Muscle layer of duodenum (tissue), 2 donors: ENCODE data around the gene SH3RF1.
A peak's percentile ranks its signal among the peaks of the same experiment; 100 is the strongest.

Source experiments
- H3K27ac ChIP-seq: one replicate; pipeline ENCODE4 v1.7.0; 2013; ENCODE audit warnings: mild to moderate bottlenecking, low read length
- H3K27me3 ChIP-seq: one replicate; pipeline ENCODE4 v1.7.0; 2013; ENCODE audit warnings: low read depth, mild to moderate bottlenecking, control low read depth, low read length
- H3K36me3 ChIP-seq, 2 donors: one replicate each; pipeline ENCODE4 v1.7.0; 2013; ENCODE audit warnings: low read length in 2 of 2, control low read depth in 1 of 2, mild to moderate bottlenecking in 1 of 2; ENCODE audit not compliant: insufficient read depth in 2 of 2, control insufficient read depth in 1 of 2
- H3K4me1 ChIP-seq, 2 donors: one replicate each; pipeline ENCODE4 v1.7.0; 2013; ENCODE audit warnings: low read length in 2 of 2, mild to moderate bottlenecking in 2 of 2, control low read depth in 1 of 2, moderate library complexity in 1 of 2; ENCODE audit not compliant: insufficient read depth in 2 of 2, control insufficient read depth in 1 of 2
- H3K4me3 ChIP-seq, 2 donors: one replicate each; pipeline ENCODE4 v1.7.0; 2013; ENCODE audit warnings: low read length in 2 of 2, low read depth in 1 of 2, mild to moderate bottlenecking in 1 of 2
- H3K9me3 ChIP-seq, 2 donors: one replicate each; pipeline ENCODE4 v1.7.0; 2013; ENCODE audit warnings: low read length in 2 of 2, control low read depth in 1 of 2, mild to moderate bottlenecking in 1 of 2; ENCODE audit not compliant: control insufficient read depth in 1 of 2
- donor health status: healthy.

SH3RF1 gene

DNA sequence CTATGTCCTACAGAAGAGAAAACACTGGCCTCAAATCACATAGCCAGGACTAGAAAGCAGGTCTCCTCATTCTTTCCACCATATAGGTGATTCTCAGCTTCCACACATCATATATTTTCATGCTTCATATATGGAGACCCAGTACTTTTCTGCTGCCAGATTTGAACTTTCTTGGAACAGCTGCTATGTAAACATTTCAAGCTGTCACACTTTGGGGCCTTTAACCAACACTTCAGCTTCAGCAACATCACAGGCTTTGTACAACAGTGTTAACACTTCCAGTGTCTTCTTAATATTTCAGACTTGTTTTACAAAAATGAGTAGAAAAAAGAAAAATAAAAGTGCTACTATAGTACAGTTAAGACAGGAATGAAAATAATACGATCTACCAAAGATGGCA, 12.6 kb downstream of the SH3RF1 start:
- Histone ChIP-seq H3K36me3 (no peaks in the 10 kb centered on the region), H3K27me3 (no peaks in the 10 kb centered on the region), H3K27ac (no peak overlapping the region), H3K4me3 (no peak overlapping the region), H3K9me3 (no peaks in the 10 kb centered on the region), H3K4me1 (peaks cover 14 to 30% of the 10 kb centered on the region in 2 donors)

DNA sequence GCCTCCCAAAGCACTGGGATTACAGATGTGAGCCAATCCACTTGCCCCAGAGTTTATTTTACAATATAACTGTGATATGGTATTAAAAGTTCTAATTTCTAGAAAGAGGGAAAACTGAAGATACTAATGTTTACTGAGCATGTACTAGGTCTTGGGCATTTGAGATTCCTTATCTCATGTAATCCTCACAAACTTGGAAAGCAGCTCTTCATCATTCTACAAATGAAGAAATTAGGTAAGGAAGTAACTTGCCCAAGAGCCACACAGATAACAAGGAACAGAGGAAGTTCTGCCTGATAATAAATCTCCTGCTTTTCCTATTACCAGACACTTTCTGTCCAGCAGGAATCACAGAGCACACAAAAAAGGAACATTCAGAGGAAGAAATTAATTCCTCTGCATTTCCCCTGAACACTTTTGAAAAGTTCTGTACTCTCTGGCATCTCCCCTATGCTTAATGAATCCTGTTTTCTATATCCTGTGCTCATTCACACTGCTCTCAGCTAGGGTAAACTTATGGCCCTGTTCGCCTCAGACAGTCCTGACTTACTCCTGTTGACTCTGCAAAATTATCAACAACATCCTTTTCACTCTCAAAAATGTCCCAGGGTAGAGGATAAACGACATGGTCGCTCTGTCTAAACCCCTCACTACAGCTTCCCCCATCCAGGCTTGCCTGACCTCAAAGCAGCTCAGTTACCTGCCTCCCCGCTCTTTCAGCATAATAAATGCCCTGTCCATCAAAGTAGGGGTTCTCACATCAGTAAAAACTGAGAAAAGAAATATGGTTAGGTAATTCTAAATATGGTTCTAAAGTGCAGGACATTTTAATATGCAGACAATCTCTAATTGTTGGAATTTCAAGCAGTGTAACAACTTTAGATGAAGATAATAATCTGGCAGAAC, 13.6 kb downstream of the SH3RF1 start:
- peaks cover 22 to 34% of the 10 kb centered on the region in 2 donors for H3K4me1 ChIP-seq

DNA sequence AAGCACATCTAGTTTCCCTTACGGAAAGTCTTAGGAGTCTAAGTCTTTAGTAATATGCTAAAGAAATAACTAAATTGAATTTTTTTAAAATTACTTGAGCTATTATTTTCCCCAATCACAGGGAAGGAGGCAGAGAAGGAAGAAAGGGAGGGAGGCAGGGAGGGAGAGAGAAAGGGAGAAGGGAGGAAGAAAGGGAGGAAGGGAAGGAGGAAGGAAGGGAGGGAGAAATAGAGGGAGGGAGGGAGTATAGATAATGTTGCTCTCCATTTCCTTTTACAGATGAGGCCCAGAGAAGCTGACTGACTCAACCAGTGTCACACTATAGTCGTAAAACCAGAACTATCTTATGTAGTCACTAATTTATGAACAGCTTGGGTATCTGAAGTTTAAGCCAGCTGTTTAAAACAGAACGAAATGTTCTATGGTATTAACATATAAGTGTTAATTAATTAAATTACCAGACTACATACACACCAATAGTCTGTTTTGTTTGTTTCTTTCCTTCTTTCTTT, 14.6 kb downstream of the SH3RF1 start:
- Histone ChIP-seq H3K9me3 (no peaks in the 10 kb centered on the region), H3K27me3 (no peaks in the 10 kb centered on the region), H3K27ac (no peak overlapping the region), H3K4me3 (no peak overlapping the region), H3K4me1 (peaks cover 22 to 37% of the 10 kb centered on the region in 2 donors), H3K36me3 (no peaks in the 10 kb centered on the region)

More for the DNA sequence above, 13.6 kb downstream of the SH3RF1 start:
- Histone ChIP-seq H3K27ac (no peak overlapping the region), H3K36me3 (no peaks in the 10 kb centered on the region), H3K9me3 (no peaks in the 10 kb centered on the region), H3K4me3 (no peak overlapping the region), H3K27me3 (no peaks in the 10 kb centered on the region)

DNA sequence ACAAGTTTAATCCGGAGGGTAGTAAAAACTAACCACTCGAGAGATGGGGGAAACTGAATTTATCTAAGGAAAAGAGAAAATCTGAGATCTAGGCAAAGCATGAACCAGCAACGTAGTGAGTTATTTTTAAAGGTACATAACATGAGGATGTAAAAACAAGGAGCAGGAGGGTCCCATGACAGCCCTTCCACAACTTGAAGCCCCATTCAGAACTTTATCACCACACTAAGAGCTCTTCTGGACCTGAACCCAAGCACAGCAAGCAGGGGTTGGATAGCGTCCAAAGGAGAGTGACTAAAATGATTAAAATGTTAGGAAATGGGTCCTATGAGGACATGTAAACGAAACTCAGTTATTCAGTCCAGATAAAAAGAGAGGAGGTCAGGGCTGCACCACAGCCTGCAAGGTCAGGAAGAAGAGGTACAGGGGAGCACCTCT, 16.2 kb downstream of the SH3RF1 start:
- Histone ChIP-seq H3K27ac (no peak overlapping the region), H3K4me1 (peaks cover 26 to 48% of the 10 kb centered on the region in 2 donors)

DNA sequence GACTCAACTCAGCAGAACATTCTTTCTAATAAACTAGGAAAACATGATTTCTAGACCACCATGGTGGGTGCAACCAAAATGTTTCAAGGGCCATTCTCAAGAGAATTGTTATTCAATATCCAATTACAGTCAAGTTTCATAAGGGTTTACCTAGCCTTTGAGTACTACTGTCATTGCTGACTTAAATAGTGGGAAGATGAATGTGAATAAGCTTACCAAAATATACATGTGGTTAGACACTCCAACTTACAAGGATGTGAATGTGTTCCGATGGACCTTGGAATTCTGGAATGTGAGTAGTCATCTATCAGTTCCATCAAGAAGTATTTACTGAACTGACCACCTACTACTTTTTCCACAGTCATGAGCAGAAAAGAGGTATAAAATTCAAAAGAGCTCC, 16.9 kb downstream of the SH3RF1 start:
- Histone ChIP-seq H3K27ac (no peak overlapping the region), H3K4me1 (peaks cover 26 to 48% of the 10 kb centered on the region in 2 donors), H3K27me3 (no peaks in the 10 kb centered on the region), H3K36me3 (no peaks in the 10 kb centered on the region), H3K4me3 (no peak overlapping the region), H3K9me3 (no peaks in the 10 kb centered on the region)

More for the DNA sequence above, 16.2 kb downstream of the SH3RF1 start:
- no peaks in the 10 kb centered on the region for H3K27me3 ChIP-seq
- no peaks in the 10 kb centered on the region for H3K36me3 ChIP-seq
- no peak overlapping the region for H3K4me3 ChIP-seq
- H3K9me3 ChIP-seq = no peaks in the 10 kb centered on the region

DNA sequence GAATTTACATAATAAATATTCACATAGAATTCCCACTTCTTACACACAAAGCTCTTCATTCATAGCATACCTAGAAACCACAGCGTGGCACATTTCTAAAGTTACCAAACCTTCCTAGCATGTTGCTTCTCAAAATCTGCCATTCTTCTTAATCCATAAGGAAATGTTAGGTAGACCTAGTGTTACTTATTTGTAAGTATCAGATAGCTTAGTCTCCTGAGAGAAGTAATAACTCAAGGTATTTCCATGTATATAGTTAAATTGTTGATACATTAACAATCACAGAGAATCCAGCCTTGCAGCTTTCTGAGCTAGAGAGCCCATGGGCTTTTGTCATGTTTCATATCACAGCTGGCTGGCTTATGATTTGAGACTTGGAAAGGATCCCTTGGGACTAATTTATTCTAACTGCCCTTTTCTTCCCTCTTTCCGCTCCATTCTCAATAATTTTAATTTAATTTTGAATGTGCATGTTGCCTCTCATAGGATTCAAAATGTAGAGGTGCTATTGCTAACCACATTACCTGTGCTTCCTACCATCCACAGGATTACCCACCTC, 17.6 kb downstream of the SH3RF1 start:
- Histone ChIP-seq H3K4me3 (no peak overlapping the region), H3K4me1 (peaks cover 26 to 45% of the 10 kb centered on the region in 2 donors), H3K27me3 (no peaks in the 10 kb centered on the region), H3K27ac (no peak overlapping the region), H3K9me3 (no peaks in the 10 kb centered on the region), H3K36me3 (no peaks in the 10 kb centered on the region)

DNA sequence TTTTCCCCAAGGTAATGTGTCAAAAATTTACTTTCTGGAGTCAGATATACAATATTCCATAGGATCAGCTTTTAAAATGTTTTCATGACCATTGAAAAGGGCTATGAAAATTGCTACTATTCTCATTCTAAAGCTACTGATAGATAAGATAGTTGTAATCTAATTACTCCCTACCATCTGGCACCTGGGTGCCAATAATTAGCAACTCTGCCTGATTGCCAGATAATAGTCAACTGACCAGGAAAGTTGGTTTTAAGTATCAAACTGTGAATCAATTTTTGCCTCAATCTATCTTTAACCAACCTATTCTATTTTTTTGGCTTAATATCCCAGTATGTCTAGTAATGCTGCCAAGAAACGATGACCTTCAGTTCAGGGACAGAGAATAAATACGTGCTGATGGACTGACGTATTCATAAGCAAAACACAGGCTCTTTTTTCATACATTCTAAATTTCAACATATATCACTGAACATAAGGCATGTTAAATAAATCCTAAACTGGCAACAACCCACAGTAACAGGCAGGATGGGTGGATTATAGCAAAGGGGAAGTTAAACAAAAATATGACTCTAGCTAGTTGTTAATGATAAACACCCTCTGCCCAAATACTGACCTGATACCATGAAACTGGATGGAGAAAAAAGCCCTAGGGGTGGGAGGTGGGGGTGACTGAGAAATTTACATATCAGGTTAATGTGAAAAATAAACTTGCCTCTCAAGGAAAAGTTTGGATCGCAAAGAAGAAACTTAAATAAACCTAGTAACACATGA, 18.2 kb downstream of the SH3RF1 start:
- Histone ChIP-seq H3K9me3 (no peaks in the 10 kb centered on the region), H3K4me3 (no peak overlapping the region), H3K36me3 (no peaks in the 10 kb centered on the region), H3K4me1 (peaks cover 23 to 40% of the 10 kb centered on the region in 2 donors), H3K27me3 (no peaks in the 10 kb centered on the region), H3K27ac (no peak overlapping the region)

DNA sequence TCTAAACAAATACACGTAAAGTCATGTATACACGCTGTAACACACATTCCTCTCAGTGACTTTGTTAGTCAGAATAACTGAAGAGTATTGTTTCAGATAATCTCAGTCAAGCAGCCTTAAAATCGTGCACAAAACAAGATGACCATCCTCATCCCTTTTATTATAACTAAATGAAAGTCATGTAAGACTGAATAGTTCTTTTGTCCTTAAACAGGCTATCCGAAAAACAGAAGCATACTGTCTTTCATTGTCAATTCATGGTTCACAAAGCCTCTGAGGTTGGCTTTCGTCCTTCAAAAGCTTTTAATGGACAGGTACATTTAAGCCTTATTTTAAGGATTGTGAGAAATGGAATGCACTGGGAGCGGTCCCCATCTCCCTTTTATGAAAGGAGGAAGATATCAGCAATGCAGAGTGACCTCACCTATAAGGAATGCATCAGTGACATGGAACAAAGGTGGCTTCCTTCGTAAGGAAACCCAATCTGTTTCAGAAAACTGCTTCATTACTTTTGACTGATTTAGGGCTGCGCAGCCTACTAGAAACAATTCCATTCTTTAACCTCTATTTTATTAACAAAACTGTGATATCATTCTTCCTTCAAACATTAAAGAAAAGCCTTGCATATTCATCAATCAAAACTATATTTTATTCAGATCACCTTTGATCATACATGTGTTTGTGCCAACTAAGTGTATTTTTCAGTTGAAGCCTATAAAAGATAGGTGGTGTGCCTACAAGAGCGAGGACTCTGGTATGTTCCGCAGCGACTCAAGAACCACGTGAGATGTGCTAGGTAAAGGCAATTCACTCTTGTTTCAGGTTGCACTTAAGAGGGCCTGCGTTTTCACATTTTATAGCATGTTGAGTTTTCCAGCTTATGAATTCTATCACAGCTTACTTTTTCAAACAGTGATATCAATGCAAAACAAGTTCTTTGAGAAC, 19.2 kb downstream of the SH3RF1 start:
- Histone ChIP-seq H3K36me3 (no peaks in the 10 kb centered on the region), H3K27me3 (no peaks in the 10 kb centered on the region), H3K4me3 (no peak overlapping the region), H3K4me1 (peaks cover 16 to 39% of the 10 kb centered on the region in 2 donors), H3K9me3 (no peaks in the 10 kb centered on the region), H3K27ac (peak overlapping the region; percentile 72)

DNA sequence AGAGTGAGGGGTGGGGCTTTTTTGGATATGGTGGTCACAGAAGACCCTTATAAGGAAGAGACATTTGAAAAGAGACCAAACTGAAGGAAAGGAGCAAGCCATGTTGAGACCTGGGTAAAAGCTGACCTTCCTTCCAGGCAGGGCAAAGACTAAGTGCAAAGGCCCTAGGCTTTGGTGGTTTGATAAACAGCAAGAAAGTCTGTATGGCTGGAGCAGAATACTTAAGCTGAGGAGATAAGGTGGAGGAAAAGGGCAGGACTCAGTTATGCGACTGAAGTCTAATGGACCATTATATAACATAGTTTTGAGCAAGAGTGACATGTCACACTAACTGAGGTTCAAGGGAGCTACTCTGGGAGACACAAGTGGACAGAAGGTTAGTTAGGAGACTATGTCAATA, 20.0 kb downstream of the SH3RF1 start:
- Histone ChIP-seq H3K4me1 (peaks cover 16 to 38% of the 10 kb centered on the region in 2 donors), H3K4me3 (no peak overlapping the region), H3K36me3 (no peaks in the 10 kb centered on the region), H3K27me3 (no peaks in the 10 kb centered on the region), H3K27ac (peak overlapping the region; percentile 72), H3K9me3 (no peaks in the 10 kb centered on the region)

DNA sequence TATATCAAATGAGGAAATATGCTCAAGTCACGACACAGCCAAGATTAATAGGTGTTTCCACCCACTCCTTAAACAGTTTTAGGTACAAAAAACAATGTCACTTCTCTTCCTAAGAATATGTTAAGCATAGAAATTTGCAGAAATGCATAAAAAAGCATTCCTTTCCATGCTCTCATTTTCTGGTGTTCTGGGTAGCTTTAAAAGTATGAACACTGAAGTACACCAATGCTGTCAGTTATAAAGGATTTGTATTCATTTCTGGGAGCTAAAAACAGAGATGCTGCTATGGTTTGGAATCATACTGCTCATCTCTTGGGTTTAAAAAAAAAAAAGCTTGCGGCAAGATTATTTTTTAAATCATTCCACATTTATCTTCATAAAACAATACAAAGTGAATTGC, 20.8 kb downstream of the SH3RF1 start:
- Histone ChIP-seq H3K27ac (peak overlapping the region; percentile 61), H3K36me3 (no peaks in the 10 kb centered on the region), H3K27me3 (no peaks in the 10 kb centered on the region), H3K4me3 (no peak overlapping the region), H3K4me1 (peaks cover 16 to 38% of the 10 kb centered on the region in 2 donors), H3K9me3 (no peaks in the 10 kb centered on the region)
